A673 (cell line): ENCODE results near the gene ADIPOQ. TPM values are rescaled to one million over a fixed set of nuclear protein-coding genes. Genes with fewer than 3 reads are reported as not detected.
"Not testable (repeated sequence)": the region's sequence is repeated elsewhere in the genome, so short reads cannot be mapped to it uniquely, and the experiment has no call there.

Experiments
- BruUV-seq: library from RNA; stranded (reverse); fragments of 400-500 nt; replicated peaks from 2 replicates; lab custom pipeline; 2021; lab: Mats Ljungman, UMichigan
- CTCF ChIA-PET: fragments of 300-600 bp; sonication (Branson Sonifier 250); formaldehyde crosslinking; loops from one replicate; lab custom pipeline; 2022; ENCODE audit warnings: antibody characterized with exemption; lab: Charles Lee
- POLR2A ChIA-PET: fragments of 300-600 bp; sonication (Branson Sonifier 250); formaldehyde crosslinking; loops from one replicate; lab custom pipeline; 2022; ENCODE audit warnings: antibody characterized with exemption; ENCODE audit not compliant: low non-redundant PET; lab: Charles Lee
- DNase-seq: peaks from one replicate; pipeline ENCODE4 v3.0.0-alpha.2; 2015; ENCODE audit warnings: low spot score
- H3K27ac ChIP-seq: fragments of 200-600 bp; sonication (generic); 2 replicates; pipeline ENCODE4 v1.5.1; 2016; ENCODE audit warnings: mixed run types, low read depth, mild to moderate bottlenecking, mixed read lengths, antibody characterized with exemption, low read length; ENCODE audit not compliant: poor library complexity, severe bottlenecking
- H3K27me3 ChIP-seq: fragments of 200-600 bp; sonication (generic); replicated peaks from 2 replicates; pipeline ENCODE4 v1.6.1; 2017; ENCODE audit warnings: mixed run types, low read depth, mild to moderate bottlenecking, mixed read lengths, antibody characterized with exemption, low read length; ENCODE audit not compliant: insufficient read depth, poor library complexity
- H3K36me3 ChIP-seq: fragments of 200-600 bp; sonication (generic); 2 replicates; pipeline ENCODE4 v1.6.1; 2016; ENCODE audit warnings: mixed run types, mild to moderate bottlenecking, mixed read lengths, antibody characterized with exemption, low read length; ENCODE audit not compliant: insufficient read depth, poor library complexity, severe bottlenecking
- H3K4me1 ChIP-seq: fragments of 200-600 bp; sonication (generic); 2 replicates; pipeline ENCODE4 v1.6.1; 2017; ENCODE audit warnings: mixed run types, mild to moderate bottlenecking, mixed read lengths, antibody characterized with exemption, low read length; ENCODE audit not compliant: insufficient read depth, poor library complexity, severe bottlenecking
- H3K4me3 ChIP-seq: fragments of 200-600 bp; sonication (generic); 2 replicates; pipeline ENCODE4 v1.5.1; 2016; ENCODE audit warnings: low read depth, mixed run types, mild to moderate bottlenecking, mixed read lengths, low read length; ENCODE audit not compliant: poor library complexity, severe bottlenecking
- H3K9me3 ChIP-seq: fragments of 200-600 bp; sonication (generic); 2 replicates; pipeline ENCODE4 v1.6.1; 2016; ENCODE audit warnings: mixed run types, low read depth, mild to moderate bottlenecking, mixed read lengths, antibody characterized with exemption, low read length; ENCODE audit not compliant: poor library complexity, severe bottlenecking
- CTCF ChIP-seq: fragments of 300-800, 200-600 bp; sonication (generic); conservative IDR thresholded peaks from 2 replicates; pipeline ENCODE4 v1.5.1; 2017; ENCODE audit warnings: low read depth, mild to moderate bottlenecking, antibody characterized with exemption, low read length, moderate library complexity, mixed read lengths
- EZH2 ChIP-seq: fragments of 200-600 bp; sonication (generic); IDR thresholded peaks from 2 replicates; pipeline ENCODE4 v1.6.1; 2017; ENCODE audit warnings: borderline replicate concordance, low read depth, mild to moderate bottlenecking, mixed read lengths, antibody characterized with exemption, low read length; ENCODE audit not compliant: poor library complexity, severe bottlenecking
- intact Hi-C: fragments of 100-400 bp; cut with micrococcal nuclease; formaldehyde crosslinking; loops from one replicate; pipeline ENCODE4 v1.10.0; 2022; ENCODE audit not compliant: unreplicated experiment
- total RNA-seq: library from RNA; stranded (reverse); gene quantifications from 2 replicates; pipeline ENCODE4 v1.2.3, GENCODE V29; 2021

Gene ADIPOQ
- total RNA-seq, 1 experiment from 2014 or later: not detected

GRCh38 chr3:186902713-186903112, 60.2 kb downstream of the ADIPOQ start:
- TF ChIP-seq CTCF (no peak), EZH2 (no peak)
- no TSS peak for BruUV-seq
- intact Hi-C loops: no loop called here

GRCh38 chr3:186903676-186904075, 61.2 kb downstream of the ADIPOQ start:
- H3K36me3 ChIP-seq, H3K27me3 ChIP-seq, DNase-seq, intact Hi-C loops, POLR2A ChIA-PET, H3K4me1 ChIP-seq, BruUV-seq, H3K4me3 ChIP-seq, H3K9me3 ChIP-seq, H3K27ac ChIP-seq, CTCF ChIA-PET: not testable (repeated sequence)

More at GRCh38 chr3:186902713-186903112, 60.2 kb downstream of the ADIPOQ start:
- Histone ChIP-seq H3K9me3 (no peaks in the 10 kb centered on the region), H3K27ac (no peak overlapping the region), H3K36me3 (no peaks in the 10 kb centered on the region), H3K4me3 (no peak overlapping the region), H3K27me3 (no peaks in the 10 kb centered on the region), H3K4me1 (no peaks in the 10 kb centered on the region)
- CTCF ChIA-PET: no interaction called here
- DNase-seq: no peak
- POLR2A ChIA-PET: no interaction called here

GRCh38 chr3:186907075-186907474, 64.6 kb downstream of the ADIPOQ start:
- H3K36me3 ChIP-seq, H3K4me1 ChIP-seq, DNase-seq, H3K9me3 ChIP-seq, H3K27me3 ChIP-seq, H3K4me3 ChIP-seq, intact Hi-C loops, CTCF ChIA-PET, POLR2A ChIA-PET, BruUV-seq, H3K27ac ChIP-seq: not testable (repeated sequence)

Other genes with a start within 250 kb of the ADIPOQ start
- 3.2 and 4.9 TPM in 2 replicates for gene AHSG, start 229.7 kb upstream of the ADIPOQ start, total RNA-seq
- not detected in 2 replicates for gene FETUB, start 202.3 kb upstream of the ADIPOQ start, total RNA-seq
- not detected in 2 replicates for gene HRG, start 176.7 kb upstream of the ADIPOQ start, total RNA-seq
- gene KNG1, start 125.4 kb upstream of the ADIPOQ start, total RNA-seq: not detected in 2 replicates
- gene EIF4A2, start 59.1 kb upstream of the ADIPOQ start, total RNA-seq: 403 and 435 TPM in 2 replicates
- 116 and 120 TPM in 2 replicates for gene RFC4, start 36.2 kb upstream of the ADIPOQ start, total RNA-seq
- gene ST6GAL1, start 87.8 kb downstream of the ADIPOQ start, total RNA-seq: 74.2 and 78.3 TPM in 2 replicates